GM23338 (cell line): ENCODE results near the gene TFB2M. TPM values are rescaled to one million over a fixed set of nuclear protein-coding genes. Genes with fewer than 3 reads are reported as not detected.

Experiments used
- ATAC-seq: fragments of 200-7000 bp; cut with Tn5 transposase; 3 replicates; pipeline ENCODE4 v1.9.1; 2020
- DNase-seq: peaks from one replicate; pipeline ENCODE4 v3.0.0-alpha.2; 2015; ENCODE audit warnings: low spot score
- H2AFZ ChIP-seq: fragments of 200-600 bp; sonication (generic); 2 replicates; pipeline ENCODE4 v1.8.0; 2016; ENCODE audit warnings: antibody characterized with exemption, mild to moderate bottlenecking, moderate library complexity
- H3F3A ChIP-seq: fragments of 200-600 bp; sonication (generic); replicated peaks from 2 replicates; pipeline ENCODE4 v1.8.0; 2017; ENCODE audit warnings: antibody characterized with exemption, mixed run types, low read depth
- H3K27ac ChIP-seq: fragments of 200-600 bp; sonication (generic); 2 replicates; pipeline ENCODE4 v1.6.1; 2016; ENCODE audit warnings: low read depth
- H3K27me3 ChIP-seq: fragments of 200-600 bp; sonication (generic); 2 replicates; pipeline ENCODE4 v1.8.0; 2016; ENCODE audit warnings: mild to moderate bottlenecking, mixed run types, moderate library complexity; ENCODE audit not compliant: insufficient read depth
- H3K36me3 ChIP-seq: fragments of 200-600 bp; sonication (generic); 2 replicates; pipeline ENCODE4 v1.8.0; 2016; ENCODE audit warnings: mild to moderate bottlenecking; ENCODE audit not compliant: insufficient read depth
- H3K4me1 ChIP-seq: fragments of 200-600 bp; sonication (generic); 2 replicates; pipeline ENCODE4 v1.8.0; 2016; ENCODE audit warnings: mild to moderate bottlenecking, moderate library complexity; ENCODE audit not compliant: insufficient read depth
- H3K4me2 ChIP-seq: fragments of 200-600 bp; sonication (generic); 2 replicates; pipeline ENCODE4 v1.7.1; 2017; ENCODE audit warnings: mixed run types
- H3K4me3 ChIP-seq: fragments of 200-600 bp; sonication (generic); 2 replicates; pipeline ENCODE4 v1.6.1; 2016; ENCODE audit warnings: mixed run types
- H3K79me2 ChIP-seq: fragments of 200-600 bp; sonication (generic); replicated peaks from 2 replicates; pipeline ENCODE4 v1.8.0; 2017; ENCODE audit warnings: mild to moderate bottlenecking; ENCODE audit not compliant: insufficient read depth
- H3K9me2 ChIP-seq: fragments of 200-600 bp; sonication (generic); 2 replicates; pipeline ENCODE4 v1.8.0; 2017; ENCODE audit not compliant: insufficient read depth
- H4K20me1 ChIP-seq: fragments of 200-600 bp; sonication (generic); replicated peaks from 2 replicates; pipeline ENCODE4 v1.8.0; 2017; ENCODE audit warnings: mild to moderate bottlenecking; ENCODE audit not compliant: insufficient read depth
- H3K27ac Mint-ChIP-seq: 2 replicates; pipeline ENCODE4 v1.8.0; 2020; ENCODE audit warnings: inconsistent platforms, mild to moderate bottlenecking, moderate library complexity, mixed read lengths
- H3K27me3 Mint-ChIP-seq: 3 replicates; pipeline ENCODE4 v1.8.0; 2022; ENCODE audit warnings: low read depth, mild to moderate bottlenecking, moderate library complexity, mixed read lengths, inconsistent platforms; ENCODE audit not compliant: insufficient read depth, poor library complexity
- H3K36me3 Mint-ChIP-seq: 3 replicates; pipeline ENCODE4 v1.8.0; 2021; ENCODE audit warnings: low read depth, mild to moderate bottlenecking, inconsistent platforms, moderate library complexity, mixed read lengths
- H3K4me1 Mint-ChIP-seq: 3 replicates; pipeline ENCODE4 v1.8.0; 2020; ENCODE audit warnings: mild to moderate bottlenecking, inconsistent platforms, mixed read lengths
- H3K4me3 Mint-ChIP-seq: 3 replicates; pipeline ENCODE4 v1.8.0; 2021; ENCODE audit warnings: moderate library complexity, mild to moderate bottlenecking, inconsistent platforms, mixed read lengths
- H3K9me3 Mint-ChIP-seq: 3 replicates; pipeline ENCODE4 v1.8.0; 2020; ENCODE audit warnings: moderate library complexity, mild to moderate bottlenecking, inconsistent platforms, mixed read lengths
- CREB1 ChIP-seq: fragments of 250-450 bp; sonication (Bioruptor Pico); IDR thresholded peaks from 2 replicates; pipeline ENCODE4 v1.5.0; 2020; ENCODE audit warnings: low read depth, mild to moderate bottlenecking, moderate library complexity
- EZH2phosphoT487 ChIP-seq: fragments of 200-600 bp; sonication (generic); IDR thresholded peaks from one replicate; pipeline ENCODE4 v1.8.1; 2018; ENCODE audit warnings: antibody characterized with exemption; ENCODE audit not compliant: unreplicated experiment
- JUNB ChIP-seq: IDR thresholded peaks from one replicate; pipeline ENCODE4 v1.6.1; 2016; ENCODE audit warnings: antibody characterized with exemption; ENCODE audit not compliant: unreplicated experiment
- NANOG ChIP-seq: IDR thresholded peaks from 2 replicates; pipeline ENCODE4 v1.6.1; 2016; ENCODE audit warnings: antibody characterized with exemption, borderline replicate concordance
- POLR2AphosphoS5 ChIP-seq: IDR thresholded peaks from 2 replicates; pipeline ENCODE4 v1.6.1; 2016; ENCODE audit warnings: antibody characterized with exemption, low read depth
- STAT1 ChIP-seq: IDR thresholded peaks from one replicate; pipeline ENCODE4 v1.6.1; 2016; ENCODE audit warnings: antibody characterized with exemption; ENCODE audit not compliant: unreplicated experiment
- ZNF114 ChIP-seq: fragments of 250-450 bp; sonication (Bioruptor Pico); IDR thresholded peaks from 2 replicates; pipeline ENCODE4 v1.5.0; 2020; ENCODE audit warnings: mild to moderate bottlenecking, moderate library complexity
- ZNF331 ChIP-seq: fragments of 250-450 bp; sonication (Bioruptor Pico); IDR thresholded peaks from 2 replicates; pipeline ENCODE4 v1.5.0; 2020; ENCODE audit warnings: low read depth, mild to moderate bottlenecking, moderate library complexity
- long read RNA-seq: library from polyadenylated mRNA; unstranded; transcript quantifications from one replicate; pipeline ENCODE4 v2.0.0, GENCODE V29; 2020; ENCODE audit not compliant: unreplicated experiment
- polyA plus RNA-seq: library from polyadenylated mRNA; unstranded; fragments of >200 nt; fragmentation: Nextera tagmentation; extraction: Ambion mirVana; gene quantifications from 2 replicates; pipeline ENCODE4 v1.2.1, GENCODE V29; 2016
- total RNA-seq: library from RNA; depleted of rRNA; stranded (reverse); fragments of >200 nt; shearing (Covaris generic); gene quantifications from 2 replicates; pipeline ENCODE4 v1.2.3, GENCODE V29; 2014; rRNA removed
- TF ChIP-seq, protein P1 (sequence below): IDR thresholded peaks from 2 replicates; pipeline ENCODE4 v1.6.1; 2016; ENCODE audit warnings: antibody characterized with exemption
- TF ChIP-seq, protein P2 (sequence below): IDR thresholded peaks from one replicate; pipeline ENCODE4 v1.6.1; 2018; ENCODE audit warnings: antibody characterized with exemption; ENCODE audit not compliant: unreplicated experiment
- TF ChIP-seq, protein P3 (sequence below), 2 experiments: fragments of 200-600 bp in 1 of 2; sonication (generic) in 1 of 2; conservative IDR thresholded peaks; 2 replicates each; pipeline versions ENCODE4 v1.5.1 to v1.6.1; 2016 to 2017; ENCODE audit warnings: antibody characterized with exemption in 2 of 2, low read depth in 2 of 2, mild to moderate bottlenecking in 2 of 2, moderate library complexity in 1 of 2
- TF ChIP-seq, protein P4 (sequence below): fragments of 250-450 bp; sonication (Bioruptor Pico); IDR thresholded peaks from 2 replicates; pipeline ENCODE4 v1.5.0; 2020; ENCODE audit warnings: mild to moderate bottlenecking, moderate library complexity

TFB2M gene, protein sequence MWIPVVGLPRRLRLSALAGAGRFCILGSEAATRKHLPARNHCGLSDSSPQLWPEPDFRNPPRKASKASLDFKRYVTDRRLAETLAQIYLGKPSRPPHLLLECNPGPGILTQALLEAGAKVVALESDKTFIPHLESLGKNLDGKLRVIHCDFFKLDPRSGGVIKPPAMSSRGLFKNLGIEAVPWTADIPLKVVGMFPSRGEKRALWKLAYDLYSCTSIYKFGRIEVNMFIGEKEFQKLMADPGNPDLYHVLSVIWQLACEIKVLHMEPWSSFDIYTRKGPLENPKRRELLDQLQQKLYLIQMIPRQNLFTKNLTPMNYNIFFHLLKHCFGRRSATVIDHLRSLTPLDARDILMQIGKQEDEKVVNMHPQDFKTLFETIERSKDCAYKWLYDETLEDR
- 24.9 and 25.2 TPM in 2 replicates for total RNA-seq
- polyA plus RNA-seq = 11.2 and 18.7 TPM in 2 replicates
- long read RNA-seq, transcript TFB2M-201 (8 exons, 1,848 nt) = major isoform, 14 of 14 reads
- long read RNA-seq, partial matches to known transcripts = 0 of 14 reads
- long read RNA-seq, other reads (novel, unspliced or antisense) = 0 of 14 reads

DNA sequence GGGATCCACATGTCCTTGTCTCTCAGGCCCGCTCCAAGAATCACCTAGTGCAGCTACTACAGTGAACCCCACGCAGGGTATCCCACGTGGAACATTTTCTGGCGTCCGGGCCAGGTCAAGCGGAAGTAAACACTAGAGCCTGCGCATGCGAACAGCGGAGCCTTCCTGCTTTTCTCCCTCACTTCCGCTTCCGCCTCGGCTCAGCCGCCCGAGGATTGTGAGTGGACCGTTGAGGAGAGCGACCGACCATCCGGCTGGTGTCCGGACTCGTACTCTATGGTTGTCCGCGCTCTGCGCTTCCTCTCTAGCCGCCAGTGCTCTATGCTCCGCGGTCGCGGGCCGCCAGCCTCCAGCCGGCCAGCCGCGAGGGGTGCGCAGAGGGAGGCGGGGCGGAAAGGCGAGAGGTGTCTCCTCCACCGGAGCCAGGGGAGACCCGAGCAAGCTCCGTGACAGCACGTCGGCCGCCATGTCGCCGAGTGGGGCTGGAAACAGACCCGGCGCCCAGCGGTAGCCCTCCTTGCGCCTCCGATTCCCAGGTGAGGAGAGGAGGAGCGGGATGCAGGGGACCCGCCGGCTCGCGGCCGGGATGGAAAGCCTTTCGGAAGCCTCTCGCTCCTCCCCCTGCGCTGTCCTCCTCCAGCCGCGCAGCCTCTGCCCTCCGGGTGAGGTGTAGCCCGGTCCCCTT is at the start of gene TFB2M, which contains the start of gene CNST:
Gene TFB2M, minus strand, starts transcription at position 134 of the 685 bp plus-strand sequence. Its CDS starts 123 bp downstream, at position 11.
Gene CNST, plus strand, starts transcription at position 329 of the 685 bp plus-strand sequence. CDS start 25,107 bp downstream, outside the sequence.
- peak within 1 kb of the TSS; percentile 94 for H3K4me2 ChIP-seq
- peak; percentile 99 for DNase-seq
- Mint-ChIP-seq H3K36me3 (peaks cover 17% of the 10 kb centered on the region), H3K4me1 (peaks cover 9% of the 10 kb centered on the region), H3K27me3 (peaks cover 7% of the 10 kb centered on the region), H3K9me3 (no peaks in the 10 kb centered on the region), H3K4me3 (peak within 1 kb of the TSS; percentile 98), H3K27ac (peak within 1 kb of the TSS; percentile 97)
- H3K4me3 ChIP-seq = peak within 1 kb of the TSS; percentile 95
- H3K27ac ChIP-seq = peak within 1 kb of the TSS; percentile 93
- peak; percentile 97 for ATAC-seq
- H3K4me1 ChIP-seq = peaks cover 13% of the 10 kb centered on the region; the same call in 1 of the 2 replicates
- no peaks in the 10 kb centered on the region for H3K27me3 ChIP-seq
- no peaks in the 10 kb centered on the region for H3K36me3 ChIP-seq
- H3K9me2 ChIP-seq = no peaks in the 10 kb centered on the region
- H2AFZ ChIP-seq = peak within 1 kb of the TSS; percentile 90
- peaks cover 8% of the 10 kb centered on the region; the same call in 1 of the 2 replicates for H4K20me1 ChIP-seq
- H3F3A ChIP-seq = no peaks in the 10 kb centered on the region
- peaks cover 81% of the 10 kb centered on the region for H3K79me2 ChIP-seq
- TF ChIP-seq, protein P1, sequence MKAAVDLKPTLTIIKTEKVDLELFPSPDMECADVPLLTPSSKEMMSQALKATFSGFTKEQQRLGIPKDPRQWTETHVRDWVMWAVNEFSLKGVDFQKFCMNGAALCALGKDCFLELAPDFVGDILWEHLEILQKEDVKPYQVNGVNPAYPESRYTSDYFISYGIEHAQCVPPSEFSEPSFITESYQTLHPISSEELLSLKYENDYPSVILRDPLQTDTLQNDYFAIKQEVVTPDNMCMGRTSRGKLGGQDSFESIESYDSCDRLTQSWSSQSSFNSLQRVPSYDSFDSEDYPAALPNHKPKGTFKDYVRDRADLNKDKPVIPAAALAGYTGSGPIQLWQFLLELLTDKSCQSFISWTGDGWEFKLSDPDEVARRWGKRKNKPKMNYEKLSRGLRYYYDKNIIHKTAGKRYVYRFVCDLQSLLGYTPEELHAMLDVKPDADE = peak; percentile 90
- TF ChIP-seq ZNF331 (CRISPR knock-in tag) (no peak), JUNB (no peak), STAT1 (no peak), NANOG (0 out of 2 replicates have a peak, but pooled peaks have one; percentile 33), CREB1 (CRISPR knock-in tag) (peak; percentile 42), ZNF114 (no peak), EZH2phosphoT487 (no peak), POLR2AphosphoS5 (peak; percentile 85)
- TF ChIP-seq, protein P2, sequence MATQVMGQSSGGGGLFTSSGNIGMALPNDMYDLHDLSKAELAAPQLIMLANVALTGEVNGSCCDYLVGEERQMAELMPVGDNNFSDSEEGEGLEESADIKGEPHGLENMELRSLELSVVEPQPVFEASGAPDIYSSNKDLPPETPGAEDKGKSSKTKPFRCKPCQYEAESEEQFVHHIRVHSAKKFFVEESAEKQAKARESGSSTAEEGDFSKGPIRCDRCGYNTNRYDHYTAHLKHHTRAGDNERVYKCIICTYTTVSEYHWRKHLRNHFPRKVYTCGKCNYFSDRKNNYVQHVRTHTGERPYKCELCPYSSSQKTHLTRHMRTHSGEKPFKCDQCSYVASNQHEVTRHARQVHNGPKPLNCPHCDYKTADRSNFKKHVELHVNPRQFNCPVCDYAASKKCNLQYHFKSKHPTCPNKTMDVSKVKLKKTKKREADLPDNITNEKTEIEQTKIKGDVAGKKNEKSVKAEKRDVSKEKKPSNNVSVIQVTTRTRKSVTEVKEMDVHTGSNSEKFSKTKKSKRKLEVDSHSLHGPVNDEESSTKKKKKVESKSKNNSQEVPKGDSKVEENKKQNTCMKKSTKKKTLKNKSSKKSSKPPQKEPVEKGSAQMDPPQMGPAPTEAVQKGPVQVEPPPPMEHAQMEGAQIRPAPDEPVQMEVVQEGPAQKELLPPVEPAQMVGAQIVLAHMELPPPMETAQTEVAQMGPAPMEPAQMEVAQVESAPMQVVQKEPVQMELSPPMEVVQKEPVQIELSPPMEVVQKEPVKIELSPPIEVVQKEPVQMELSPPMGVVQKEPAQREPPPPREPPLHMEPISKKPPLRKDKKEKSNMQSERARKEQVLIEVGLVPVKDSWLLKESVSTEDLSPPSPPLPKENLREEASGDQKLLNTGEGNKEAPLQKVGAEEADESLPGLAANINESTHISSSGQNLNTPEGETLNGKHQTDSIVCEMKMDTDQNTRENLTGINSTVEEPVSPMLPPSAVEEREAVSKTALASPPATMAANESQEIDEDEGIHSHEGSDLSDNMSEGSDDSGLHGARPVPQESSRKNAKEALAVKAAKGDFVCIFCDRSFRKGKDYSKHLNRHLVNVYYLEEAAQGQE = no peak
- TF ChIP-seq, protein P3, sequence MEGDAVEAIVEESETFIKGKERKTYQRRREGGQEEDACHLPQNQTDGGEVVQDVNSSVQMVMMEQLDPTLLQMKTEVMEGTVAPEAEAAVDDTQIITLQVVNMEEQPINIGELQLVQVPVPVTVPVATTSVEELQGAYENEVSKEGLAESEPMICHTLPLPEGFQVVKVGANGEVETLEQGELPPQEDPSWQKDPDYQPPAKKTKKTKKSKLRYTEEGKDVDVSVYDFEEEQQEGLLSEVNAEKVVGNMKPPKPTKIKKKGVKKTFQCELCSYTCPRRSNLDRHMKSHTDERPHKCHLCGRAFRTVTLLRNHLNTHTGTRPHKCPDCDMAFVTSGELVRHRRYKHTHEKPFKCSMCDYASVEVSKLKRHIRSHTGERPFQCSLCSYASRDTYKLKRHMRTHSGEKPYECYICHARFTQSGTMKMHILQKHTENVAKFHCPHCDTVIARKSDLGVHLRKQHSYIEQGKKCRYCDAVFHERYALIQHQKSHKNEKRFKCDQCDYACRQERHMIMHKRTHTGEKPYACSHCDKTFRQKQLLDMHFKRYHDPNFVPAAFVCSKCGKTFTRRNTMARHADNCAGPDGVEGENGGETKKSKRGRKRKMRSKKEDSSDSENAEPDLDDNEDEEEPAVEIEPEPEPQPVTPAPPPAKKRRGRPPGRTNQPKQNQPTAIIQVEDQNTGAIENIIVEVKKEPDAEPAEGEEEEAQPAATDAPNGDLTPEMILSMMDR (conservative IDR thresholded peaks at IDR 0.05; ENCODE audit: low read depth in 2 of 2) = no peak
- TF ChIP-seq, protein P4, sequence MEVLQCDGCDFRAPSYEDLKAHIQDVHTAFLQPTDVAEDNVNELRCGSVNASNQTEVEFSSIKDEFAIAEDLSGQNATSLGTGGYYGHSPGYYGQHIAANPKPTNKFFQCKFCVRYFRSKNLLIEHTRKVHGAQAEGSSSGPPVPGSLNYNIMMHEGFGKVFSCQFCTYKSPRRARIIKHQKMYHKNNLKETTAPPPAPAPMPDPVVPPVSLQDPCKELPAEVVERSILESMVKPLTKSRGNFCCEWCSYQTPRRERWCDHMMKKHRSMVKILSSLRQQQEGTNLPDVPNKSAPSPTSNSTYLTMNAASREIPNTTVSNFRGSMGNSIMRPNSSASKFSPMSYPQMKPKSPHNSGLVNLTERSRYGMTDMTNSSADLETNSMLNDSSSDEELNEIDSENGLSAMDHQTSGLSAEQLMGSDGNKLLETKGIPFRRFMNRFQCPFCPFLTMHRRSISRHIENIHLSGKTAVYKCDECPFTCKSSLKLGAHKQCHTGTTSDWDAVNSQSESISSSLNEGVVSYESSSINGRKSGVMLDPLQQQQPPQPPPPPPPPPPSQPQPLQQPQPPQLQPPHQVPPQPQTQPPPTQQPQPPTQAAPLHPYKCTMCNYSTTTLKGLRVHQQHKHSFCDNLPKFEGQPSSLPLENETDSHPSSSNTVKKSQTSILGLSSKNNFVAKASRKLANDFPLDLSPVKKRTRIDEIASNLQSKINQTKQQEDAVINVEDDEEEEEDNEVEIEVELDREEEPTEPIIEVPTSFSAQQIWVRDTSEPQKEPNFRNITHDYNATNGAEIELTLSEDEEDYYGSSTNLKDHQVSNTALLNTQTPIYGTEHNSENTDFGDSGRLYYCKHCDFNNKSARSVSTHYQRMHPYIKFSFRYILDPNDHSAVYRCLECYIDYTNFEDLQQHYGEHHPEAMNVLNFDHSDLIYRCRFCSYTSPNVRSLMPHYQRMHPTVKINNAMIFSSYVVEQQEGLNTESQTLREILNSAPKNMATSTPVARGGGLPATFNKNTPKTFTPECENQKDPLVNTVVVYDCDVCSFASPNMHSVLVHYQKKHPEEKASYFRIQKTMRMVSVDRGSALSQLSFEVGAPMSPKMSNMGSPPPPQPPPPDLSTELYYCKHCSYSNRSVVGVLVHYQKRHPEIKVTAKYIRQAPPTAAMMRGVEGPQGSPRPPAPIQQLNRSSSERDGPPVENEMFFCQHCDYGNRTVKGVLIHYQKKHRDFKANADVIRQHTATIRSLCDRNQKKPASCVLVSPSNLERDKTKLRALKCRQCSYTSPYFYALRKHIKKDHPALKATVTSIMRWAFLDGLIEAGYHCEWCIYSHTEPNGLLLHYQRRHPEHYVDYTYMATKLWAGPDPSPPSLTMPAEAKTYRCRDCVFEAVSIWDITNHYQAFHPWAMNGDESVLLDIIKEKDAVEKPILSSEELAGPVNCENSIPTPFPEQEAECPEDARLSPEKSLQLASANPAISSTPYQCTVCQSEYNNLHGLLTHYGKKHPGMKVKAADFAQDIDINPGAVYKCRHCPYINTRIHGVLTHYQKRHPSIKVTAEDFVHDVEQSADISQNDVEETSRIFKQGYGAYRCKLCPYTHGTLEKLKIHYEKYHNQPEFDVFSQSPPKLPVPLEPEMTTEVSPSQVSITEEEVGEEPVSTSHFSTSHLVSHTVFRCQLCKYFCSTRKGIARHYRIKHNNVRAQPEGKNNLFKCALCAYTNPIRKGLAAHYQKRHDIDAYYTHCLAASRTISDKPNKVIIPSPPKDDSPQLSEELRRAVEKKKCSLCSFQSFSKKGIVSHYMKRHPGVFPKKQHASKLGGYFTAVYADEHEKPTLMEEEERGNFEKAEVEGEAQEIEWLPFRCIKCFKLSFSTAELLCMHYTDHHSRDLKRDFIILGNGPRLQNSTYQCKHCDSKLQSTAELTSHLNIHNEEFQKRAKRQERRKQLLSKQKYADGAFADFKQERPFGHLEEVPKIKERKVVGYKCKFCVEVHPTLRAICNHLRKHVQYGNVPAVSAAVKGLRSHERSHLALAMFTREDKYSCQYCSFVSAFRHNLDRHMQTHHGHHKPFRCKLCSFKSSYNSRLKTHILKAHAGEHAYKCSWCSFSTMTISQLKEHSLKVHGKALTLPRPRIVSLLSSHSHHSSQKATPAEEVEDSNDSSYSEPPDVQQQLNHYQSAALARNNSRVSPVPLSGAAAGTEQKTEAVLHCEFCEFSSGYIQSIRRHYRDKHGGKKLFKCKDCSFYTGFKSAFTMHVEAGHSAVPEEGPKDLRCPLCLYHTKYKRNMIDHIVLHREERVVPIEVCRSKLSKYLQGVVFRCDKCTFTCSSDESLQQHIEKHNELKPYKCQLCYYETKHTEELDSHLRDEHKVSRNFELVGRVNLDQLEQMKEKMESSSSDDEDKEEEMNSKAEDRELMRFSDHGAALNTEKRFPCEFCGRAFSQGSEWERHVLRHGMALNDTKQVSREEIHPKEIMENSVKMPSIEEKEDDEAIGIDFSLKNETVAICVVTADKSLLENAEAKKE = no peak
